Smooth muscle cell (in vitro differentiated cells): ENCODE measurements around the gene MSANTD1. TPM values are rescaled to one million over a fixed set of nuclear protein-coding genes. Genes with fewer than 3 reads are reported as not detected.

Source experiments
- DNase-seq: peaks from one replicate; lab custom pipeline; 2025; ENCODE audit not compliant: unreplicated experiment; lab: John Stamatoyannopoulos, UW
- H2AFZ ChIP-seq: fragments of 200-600 bp; sonication (generic); 2 replicates; pipeline ENCODE4 v1.6.0; 2016; ENCODE audit warnings: antibody characterized with exemption, low read depth, mild to moderate bottlenecking
- H3F3A ChIP-seq: fragments of 200-600 bp; sonication (generic); 2 replicates; pipeline ENCODE4 v1.6.0; 2017; ENCODE audit warnings: antibody characterized with exemption, low read depth
- H3K27ac ChIP-seq: fragments of 200-600 bp; sonication (generic); 2 replicates; pipeline ENCODE4 v1.5.1; 2016; ENCODE audit warnings: low read depth, mild to moderate bottlenecking
- H3K27me3 ChIP-seq: fragments of 200-600 bp; sonication (generic); 2 replicates; pipeline ENCODE4 v1.6.1; 2016; ENCODE audit warnings: low read depth, mild to moderate bottlenecking
- H3K36me3 ChIP-seq: fragments of 200-600 bp; sonication (generic); 2 replicates; pipeline ENCODE4 v1.5.1; 2016; ENCODE audit warnings: low read depth
- H3K4me1 ChIP-seq: fragments of 200-600 bp; sonication (generic); 2 replicates; pipeline ENCODE4 v1.5.1; 2016; ENCODE audit warnings: low read depth
- H3K4me2 ChIP-seq: fragments of 200-600 bp; sonication (generic); 2 replicates; pipeline ENCODE4 v1.6.0; 2016; ENCODE audit warnings: mild to moderate bottlenecking
- H3K4me3 ChIP-seq: fragments of 200-600 bp; sonication (generic); 2 replicates; pipeline ENCODE4 v1.5.1; 2016; ENCODE audit warnings: mild to moderate bottlenecking
- H3K79me2 ChIP-seq: fragments of 200-600 bp; sonication (generic); 2 replicates; pipeline ENCODE4 v1.6.0; 2016; ENCODE audit warnings: low read depth, mild to moderate bottlenecking
- H3K9ac ChIP-seq: fragments of 200-600 bp; sonication (generic); 2 replicates; pipeline ENCODE4 v1.6.0; 2016; ENCODE audit warnings: low read depth
- H3K9me3 ChIP-seq: fragments of 200-600 bp; sonication (generic); replicated peaks from 2 replicates; pipeline ENCODE4 v1.5.1; 2016; ENCODE audit warnings: low read depth
- H4K20me1 ChIP-seq: fragments of 200-600 bp; sonication (generic); 2 replicates; pipeline ENCODE4 v1.6.0; 2016; ENCODE audit warnings: low read depth
- CTCF ChIP-seq: fragments of 200-600 bp; sonication (generic); IDR thresholded peaks from 2 replicates; pipeline ENCODE4 v1.5.1; 2017; ENCODE audit warnings: borderline replicate concordance, mild to moderate bottlenecking, antibody characterized with exemption; ENCODE audit not compliant: insufficient read depth, poor library complexity, severe bottlenecking
- WGBS: methylation state at CpG from one replicate; pipeline ENCODE4 v1.1.7; 2016; ENCODE audit warnings: low lambda C conversion rate; 5-methylcytosine and 5-hydroxymethylcytosine counted together
- polyA plus RNA-seq: library from polyadenylated mRNA; unstranded; fragments of >200 nt; fragmentation: Nextera tagmentation; extraction: Ambion mirVana; gene quantifications from 2 replicates; pipeline ENCODE4 v1.2.1, GENCODE V29; 2016
- total RNA-seq: library from RNA; depleted of rRNA; stranded (reverse); fragments of >200 nt; gene quantifications from 2 replicates; pipeline ENCODE4 v1.2.3, GENCODE V29; 2014

Gene MSANTD1
- total and polyA plus RNA-seq, 2 experiments from 2014 or later = 0.30 to 1.4 TPM

DNA sequence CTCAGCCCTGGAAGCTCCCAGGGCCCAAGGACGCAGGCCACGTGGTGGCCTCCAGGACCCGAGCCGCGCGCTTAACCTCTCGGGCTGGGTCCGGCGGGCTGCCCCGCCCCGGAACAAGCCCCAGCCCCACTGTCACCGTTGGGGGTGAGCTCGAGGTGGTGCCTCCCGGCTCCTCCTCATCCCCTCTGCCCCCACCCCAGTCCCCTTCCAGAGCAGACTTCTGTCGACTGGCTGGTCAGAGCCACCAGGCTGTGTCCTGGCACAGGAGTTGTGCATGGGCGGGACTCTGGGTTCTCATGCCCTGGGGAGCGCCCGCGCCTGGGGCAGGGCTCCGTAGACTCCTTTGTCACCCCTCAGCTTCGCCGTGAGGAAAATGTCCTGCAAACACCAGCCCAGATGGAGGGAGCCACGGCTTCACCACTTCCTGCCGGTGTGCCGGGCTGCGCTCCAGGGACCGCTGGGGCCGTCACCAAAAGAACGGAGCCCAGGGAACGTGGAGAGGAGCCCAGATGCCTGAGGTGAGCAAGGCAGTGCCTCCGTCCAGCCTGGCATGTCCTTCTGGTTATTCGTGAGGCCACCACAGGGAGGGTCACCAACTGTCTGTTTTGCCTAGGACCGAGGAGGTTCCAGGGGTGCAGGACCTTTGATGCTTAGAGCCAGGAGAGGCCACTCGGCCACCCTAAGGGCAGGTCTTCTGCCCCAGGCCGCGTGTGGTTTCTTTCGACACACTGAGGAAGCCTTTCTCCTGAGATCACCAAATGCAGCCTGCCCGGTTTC, 36.8 kb downstream of the MSANTD1 start:
- no peaks in the 10 kb centered on the region for H3K79me2 ChIP-seq
- H3F3A ChIP-seq = no peaks in the 10 kb centered on the region
- no peak for DNase-seq
- H3K4me3 ChIP-seq = no peak overlapping the region
- no peak overlapping the region for H3K4me2 ChIP-seq
- H3K4me1 ChIP-seq = no peaks in the 10 kb centered on the region
- H4K20me1 ChIP-seq = no peaks in the 10 kb centered on the region
- H3K36me3 ChIP-seq = no peaks in the 10 kb centered on the region
- H3K27ac ChIP-seq = no peak overlapping the region
- H3K9ac ChIP-seq = no peak overlapping the region
- no peaks in the 10 kb centered on the region for H3K9me3 ChIP-seq
- 86% methylated on average over 31 of the region's 38 CpGs for WGBS
- no peaks in the 10 kb centered on the region for H3K27me3 ChIP-seq
- H2AFZ ChIP-seq = no peak overlapping the region
- TF ChIP-seq CTCF = no peak

GRCh38 chr4:3286335-3287175, 37.6 kb downstream of the MSANTD1 start:
- H4K20me1 ChIP-seq = no peaks in the 10 kb centered on the region
- no peak overlapping the region for H3K4me3 ChIP-seq
- TF ChIP-seq CTCF = no peak
- no peak overlapping the region for H3K4me2 ChIP-seq
- H3K36me3 ChIP-seq = no peaks in the 10 kb centered on the region
- no peaks in the 10 kb centered on the region for H3K79me2 ChIP-seq
- no peak overlapping the region for H3K9ac ChIP-seq
- no peak for DNase-seq
- no peaks in the 10 kb centered on the region for H3K27me3 ChIP-seq
- H2AFZ ChIP-seq = no peak overlapping the region
- peaks cover under 1% of the 10 kb centered on the region for H3K4me1 ChIP-seq
- WGBS = 88% methylated on average over 32 of the region's 32 CpGs
- H3K27ac ChIP-seq = no peak overlapping the region
- H3F3A ChIP-seq = no peaks in the 10 kb centered on the region
- H3K9me3 ChIP-seq = no peaks in the 10 kb centered on the region

- WGBS = 93% methylated on average over 14 of the region's 14 CpGs
- DNase-seq = no peak
- Histone ChIP-seq H3K27me3 (no peaks in the 10 kb centered on the region), H3K9ac (no peak overlapping the region), H3F3A (peaks cover 8% of the 10 kb centered on the region), H4K20me1 (no peaks in the 10 kb centered on the region), H3K79me2 (no peaks in the 10 kb centered on the region), H3K27ac (no peak overlapping the region), H3K9me3 (no peaks in the 10 kb centered on the region), H3K4me2 (no peak overlapping the region), H3K36me3 (no peaks in the 10 kb centered on the region), H3K4me1 (peaks cover 4% of the 10 kb centered on the region), H2AFZ (no peak overlapping the region), H3K4me3 (no peak overlapping the region)
- TF ChIP-seq CTCF = no peak
Observed at GRCh38 chr4:3287271-3287971, 38.5 kb downstream of the MSANTD1 start.
